ENCODE results near the gene DNMBP.
"Not testable (repeated sequence)": the region's sequence is repeated elsewhere in the genome, so short reads cannot be mapped to it uniquely, and the experiment has no call there.

The DNMBP gene

DNA sequence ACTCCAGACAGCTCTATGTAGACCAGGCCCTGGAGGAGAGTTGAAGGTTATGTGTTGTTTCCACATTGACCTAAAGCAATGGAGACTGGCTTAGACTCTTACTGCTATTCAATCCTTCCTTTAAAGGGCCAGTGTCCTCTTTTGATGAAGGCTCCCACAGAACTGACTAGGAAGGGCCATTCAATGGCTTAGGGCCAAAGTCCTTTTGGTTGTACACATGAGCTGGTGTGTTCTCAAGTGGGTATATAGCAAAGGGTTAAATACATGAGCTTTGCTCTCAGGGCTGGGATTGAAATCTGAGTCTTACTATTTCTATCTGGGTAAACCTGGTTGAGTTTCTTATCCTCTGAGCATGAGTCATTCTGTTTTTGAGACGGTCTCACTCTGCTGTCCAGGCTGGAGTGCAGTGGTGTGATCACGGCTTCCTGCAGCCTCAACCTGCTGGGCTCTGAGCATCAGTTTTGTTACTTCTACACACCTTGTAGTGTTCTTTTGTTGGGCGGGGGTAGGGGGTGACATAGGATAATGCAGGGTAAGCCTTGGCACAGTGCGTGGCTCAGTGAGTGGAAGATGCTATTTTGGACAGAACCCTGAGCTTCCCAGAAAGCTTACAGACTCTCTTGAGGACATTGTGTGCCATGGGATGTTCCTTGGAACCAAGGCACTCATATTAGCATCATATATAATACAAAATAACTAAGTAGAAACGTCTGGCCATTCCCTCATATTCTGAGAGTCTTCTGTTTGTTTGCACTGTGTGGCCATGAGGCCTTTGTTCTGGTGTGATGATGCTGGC, 137.2 kb downstream of the DNMBP start:
- H3K4me3 ChIP-seq (ENCODE audit: low read depth, low read length), result no peak overlapping the region
- DNase-seq (ENCODE audit: low read depth), result no peak
- TF ChIP-seq, protein P1, sequence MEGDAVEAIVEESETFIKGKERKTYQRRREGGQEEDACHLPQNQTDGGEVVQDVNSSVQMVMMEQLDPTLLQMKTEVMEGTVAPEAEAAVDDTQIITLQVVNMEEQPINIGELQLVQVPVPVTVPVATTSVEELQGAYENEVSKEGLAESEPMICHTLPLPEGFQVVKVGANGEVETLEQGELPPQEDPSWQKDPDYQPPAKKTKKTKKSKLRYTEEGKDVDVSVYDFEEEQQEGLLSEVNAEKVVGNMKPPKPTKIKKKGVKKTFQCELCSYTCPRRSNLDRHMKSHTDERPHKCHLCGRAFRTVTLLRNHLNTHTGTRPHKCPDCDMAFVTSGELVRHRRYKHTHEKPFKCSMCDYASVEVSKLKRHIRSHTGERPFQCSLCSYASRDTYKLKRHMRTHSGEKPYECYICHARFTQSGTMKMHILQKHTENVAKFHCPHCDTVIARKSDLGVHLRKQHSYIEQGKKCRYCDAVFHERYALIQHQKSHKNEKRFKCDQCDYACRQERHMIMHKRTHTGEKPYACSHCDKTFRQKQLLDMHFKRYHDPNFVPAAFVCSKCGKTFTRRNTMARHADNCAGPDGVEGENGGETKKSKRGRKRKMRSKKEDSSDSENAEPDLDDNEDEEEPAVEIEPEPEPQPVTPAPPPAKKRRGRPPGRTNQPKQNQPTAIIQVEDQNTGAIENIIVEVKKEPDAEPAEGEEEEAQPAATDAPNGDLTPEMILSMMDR (IDR thresholded peaks at IDR 0.05; ENCODE audit: low read depth, low read length, missing control alignments), result no peak

DNA sequence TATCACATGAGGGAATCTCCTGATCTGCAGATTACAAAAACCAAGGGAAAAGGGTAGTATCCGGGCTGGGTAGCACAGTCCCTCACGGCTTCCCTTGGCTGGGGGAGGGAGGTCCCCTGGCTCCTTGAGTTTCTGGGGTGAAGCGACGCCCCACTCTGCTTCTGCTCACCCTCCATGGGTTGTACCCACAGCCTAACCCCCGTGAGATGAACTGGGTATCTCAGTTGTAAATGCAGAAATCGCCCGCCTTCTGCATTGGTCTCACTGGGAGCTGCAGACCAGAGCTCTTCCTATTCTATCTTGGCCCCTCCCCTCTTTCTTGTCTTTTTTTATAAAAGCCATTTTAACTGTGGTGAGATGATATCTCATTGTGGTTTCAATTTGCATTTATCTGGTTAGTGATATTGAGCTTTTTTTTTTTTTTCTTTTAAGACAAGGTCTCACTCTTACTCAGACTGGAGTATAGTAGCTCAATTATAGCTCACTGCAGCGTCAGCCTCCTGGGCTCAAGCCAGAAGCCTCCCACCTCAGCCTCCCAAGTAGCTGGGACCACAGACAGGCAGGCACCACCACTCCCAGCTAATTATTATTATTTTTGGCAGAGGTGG, 139.5 kb downstream of the DNMBP start:
- DNase-seq (ENCODE audit: low read depth), result no peak
- TF ChIP-seq, protein P1 (IDR thresholded peaks at IDR 0.05; ENCODE audit: low read depth, low read length, missing control alignments), result no peak
- no peak overlapping the region for H3K4me3 ChIP-seq (ENCODE audit: low read depth, low read length)

DNA sequence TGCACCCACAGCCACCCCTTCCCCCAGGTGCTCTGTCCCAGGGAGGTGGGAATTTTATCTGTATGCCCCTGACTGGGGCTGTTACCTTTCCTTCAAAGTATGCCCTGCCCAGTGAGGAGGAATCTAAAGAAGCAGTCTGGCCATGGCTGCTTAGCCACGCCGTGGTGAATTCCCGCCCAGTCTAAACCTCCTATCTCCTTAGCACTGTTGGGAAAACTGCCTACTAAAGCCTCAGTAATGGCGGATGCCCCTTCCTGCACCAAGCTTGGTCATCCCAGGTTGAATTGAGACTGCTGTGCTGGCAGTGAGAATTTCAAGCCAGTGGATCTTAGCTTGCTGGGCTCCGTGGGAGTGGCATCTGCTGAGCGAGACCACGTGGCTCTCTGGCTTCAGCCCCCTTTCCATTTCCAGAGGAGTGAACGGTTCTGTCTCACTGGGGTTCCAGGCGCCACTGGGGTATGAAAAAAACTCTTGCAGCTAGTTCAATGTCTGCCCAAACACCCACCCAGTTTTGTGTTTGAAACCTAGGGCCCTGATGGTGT, 140.1 kb downstream of the DNMBP start:
- no peak for DNase-seq (ENCODE audit: low read depth)
- TF ChIP-seq, protein P1 (IDR thresholded peaks at IDR 0.05; ENCODE audit: low read depth, low read length, missing control alignments), result no peak
- H3K4me3 ChIP-seq (ENCODE audit: low read depth, low read length), result no peak overlapping the region

DNA sequence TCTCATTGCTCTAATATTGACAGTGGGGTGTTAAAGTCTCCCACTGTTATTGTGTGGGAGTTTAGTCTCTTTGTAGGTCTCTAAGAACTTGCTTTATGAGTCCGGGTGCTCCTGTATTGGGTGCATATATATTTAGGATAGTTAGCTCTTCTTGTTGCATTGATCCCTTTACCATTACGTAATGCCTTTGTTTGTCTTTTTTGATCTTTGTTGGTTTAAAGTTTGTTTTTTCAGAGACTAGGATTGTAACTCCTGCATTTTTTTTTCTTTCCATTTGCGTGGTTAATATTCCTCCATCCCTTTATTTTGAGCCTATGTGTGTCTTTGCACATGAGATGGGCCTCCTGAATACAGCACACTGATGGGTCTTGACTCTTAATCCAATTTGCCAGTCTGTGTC, 142.5 kb downstream of the DNMBP start:
- not testable (repeated sequence) for H3K4me3 ChIP-seq (ENCODE audit: low read depth, low read length); DNase-seq (ENCODE audit: low read depth)

DNA sequence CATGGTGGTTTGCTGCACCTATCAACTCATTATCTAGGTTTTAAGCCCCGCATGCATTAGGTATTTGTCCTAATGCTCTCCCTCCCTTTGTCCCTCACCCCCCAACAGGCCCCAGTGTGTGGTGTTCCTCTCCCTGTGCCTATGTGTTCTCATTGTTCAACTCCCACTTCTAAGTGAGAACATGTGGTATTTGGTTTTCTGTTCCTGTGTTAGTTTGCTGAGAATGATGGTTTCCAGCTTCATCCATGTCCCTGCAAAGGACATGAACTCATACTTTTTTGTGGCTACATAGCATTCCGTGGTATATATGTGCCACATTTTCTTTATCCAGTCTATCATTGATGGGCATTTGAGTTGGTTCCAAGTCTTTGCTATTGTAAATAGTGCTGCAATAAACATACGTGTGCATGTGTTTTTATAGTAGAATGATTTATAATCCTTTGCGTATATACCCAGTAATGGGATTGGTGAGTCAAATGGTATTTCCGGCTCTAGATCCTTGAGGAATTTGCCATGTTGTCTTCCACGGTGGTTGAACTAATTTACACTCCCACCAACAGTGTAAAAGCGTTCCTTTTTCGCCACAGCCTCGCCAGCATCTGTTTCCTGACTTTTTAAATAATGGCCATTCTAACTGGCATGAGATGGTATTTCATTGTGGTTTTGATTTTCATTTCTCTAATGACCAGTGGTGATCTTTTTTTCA, 146.1 kb downstream of the DNMBP start:
- not testable (repeated sequence) for DNase-seq (ENCODE audit: low read depth); H3K4me3 ChIP-seq (ENCODE audit: low read depth, low read length)

DNA sequence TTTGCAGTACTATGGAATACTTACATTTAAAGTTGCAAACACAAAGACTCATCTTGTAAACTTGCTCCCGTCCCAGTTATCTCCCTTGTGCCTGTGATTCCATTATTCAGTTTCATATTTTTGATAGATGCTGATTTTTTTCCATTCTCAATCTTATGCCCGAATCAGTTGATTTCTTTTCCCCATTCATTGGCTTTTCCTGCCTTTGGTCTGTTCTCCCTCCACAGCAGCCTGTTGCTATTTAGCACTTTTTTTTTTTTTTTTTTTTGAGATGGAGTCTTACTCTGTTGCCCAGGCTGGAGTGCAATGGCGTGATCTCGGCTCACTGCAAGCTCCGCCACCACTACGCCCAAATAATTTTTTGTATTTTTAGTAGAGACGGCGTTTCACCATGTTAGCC, 149.3 kb downstream of the DNMBP start:
- TF ChIP-seq, protein P1 (IDR thresholded peaks at IDR 0.05; ENCODE audit: low read depth, low read length, missing control alignments), result no peak
- no peak for DNase-seq (ENCODE audit: low read depth)
- H3K4me3 ChIP-seq (ENCODE audit: low read depth, low read length), result no peak overlapping the region

DNA sequence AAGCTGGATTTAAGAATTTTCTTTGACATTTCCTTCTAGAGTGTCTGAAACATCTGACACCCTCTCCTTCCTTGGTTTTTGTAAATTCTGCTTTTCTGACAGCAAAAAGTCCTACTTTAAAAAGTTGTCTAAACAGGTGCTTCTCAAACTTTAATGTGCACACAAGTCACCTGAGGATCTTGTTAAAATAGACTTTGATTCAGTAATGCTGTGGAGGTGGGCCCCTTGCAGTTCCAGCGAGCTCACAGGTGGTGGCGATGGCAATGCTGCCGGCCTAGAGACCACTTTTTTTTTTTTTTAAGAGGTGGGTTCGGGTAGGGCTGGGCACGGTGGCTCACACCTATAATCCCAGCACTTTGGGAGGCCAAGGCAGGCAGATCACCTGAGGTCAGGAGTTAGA, 150.2 kb downstream of the DNMBP start:
- DNase-seq (ENCODE audit: low read depth), result no peak
- H3K4me3 ChIP-seq (ENCODE audit: low read depth, low read length), result no peak overlapping the region
- TF ChIP-seq, protein P1 (IDR thresholded peaks at IDR 0.05; ENCODE audit: low read depth, low read length, missing control alignments), result peak; percentile 48
